Measurements from ENCODE around the gene LGALS13.

Gene LGALS13

DNA sequence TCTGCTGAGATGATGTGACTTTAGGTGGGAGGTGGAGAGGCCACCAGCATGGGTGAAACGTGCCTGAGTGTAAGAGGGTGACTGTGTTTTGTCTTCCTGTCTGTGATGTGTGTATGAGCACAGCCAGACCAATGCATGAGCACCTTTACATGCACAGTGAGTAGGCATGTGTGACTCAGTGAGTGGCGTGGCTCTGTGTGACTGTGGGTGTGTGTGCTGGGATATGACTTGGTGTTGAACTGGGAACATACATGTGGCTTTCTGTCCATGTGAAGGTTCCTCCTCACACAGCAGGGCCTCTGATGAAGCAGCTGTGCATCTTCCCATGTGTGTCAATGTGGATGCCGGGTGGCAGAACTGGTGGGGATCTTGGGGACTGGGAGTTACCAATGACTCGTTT lies 19.9 kb upstream of the LGALS13 start:
- FAIRE-seq (peak; percentile 90), DNase-seq (ENCODE audit: insufficient read length, low spot score) (no peak)
- TF ChIP-seq SPI1 (IDR thresholded peaks at IDR 0.05; ENCODE audit: low read depth, low read length) (no peak), POLR2A (IDR thresholded peaks at IDR 0.05; ENCODE audit: low read depth, low read length) (no peak), TAF1 (IDR thresholded peaks at IDR 0.05; ENCODE audit: low read depth, low read length) (no peak), POLR2AphosphoS5 (IDR thresholded peaks at IDR 0.05; ENCODE audit: low read depth, low read length) (no peak), POU2F2 (IDR thresholded peaks at IDR 0.05; ENCODE audit: low read depth, low read length) (no peak), PAX5 (IDR thresholded peaks at IDR 0.05; ENCODE audit: insufficient read depth, low read length, severe bottlenecking) (no peak)

DNA sequence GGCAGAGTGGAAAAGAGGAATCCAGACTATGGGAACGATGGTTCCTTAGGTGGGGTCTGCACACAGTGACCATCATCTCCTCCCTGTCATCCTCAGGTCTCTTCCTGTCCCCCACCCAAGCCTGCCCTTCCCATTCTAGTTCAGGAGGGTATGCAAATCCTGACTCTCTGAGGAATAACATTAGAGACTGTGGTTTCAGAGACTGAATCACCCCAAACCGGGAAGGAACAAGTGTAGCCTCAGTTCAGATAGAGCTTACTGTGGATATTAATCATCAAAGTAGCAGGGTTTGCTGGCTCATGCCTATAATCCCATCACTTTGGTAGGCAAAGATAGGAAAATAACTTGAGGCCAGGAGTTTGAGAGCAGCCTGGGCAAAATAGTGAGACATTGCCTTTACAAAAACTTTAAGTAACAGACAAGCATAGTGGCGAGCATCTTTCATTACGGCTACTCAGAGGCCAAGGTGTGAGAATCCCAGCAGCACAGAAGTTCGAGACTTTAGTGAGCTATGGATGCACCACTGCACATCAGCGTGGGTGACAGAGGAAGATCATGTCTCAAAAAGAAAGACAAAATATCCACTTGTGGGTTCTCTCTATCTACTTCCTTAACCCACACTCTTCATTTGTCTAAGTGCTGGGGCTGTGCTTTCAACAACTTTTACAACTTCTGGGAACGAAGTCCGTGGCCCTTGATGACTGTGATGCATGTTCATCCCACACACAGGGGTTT lies 19.3 kb upstream of the LGALS13 start:
- TF ChIP-seq TAF1 (IDR thresholded peaks at IDR 0.05; ENCODE audit: low read depth, low read length) (no peak), POU2F2 (IDR thresholded peaks at IDR 0.05; ENCODE audit: low read depth, low read length) (peak; percentile 83; the same call in 1 of the 2 replicates)
- FAIRE-seq (peak; percentile 58), DNase-seq (ENCODE audit: insufficient read length, low spot score) (no peak)

DNA sequence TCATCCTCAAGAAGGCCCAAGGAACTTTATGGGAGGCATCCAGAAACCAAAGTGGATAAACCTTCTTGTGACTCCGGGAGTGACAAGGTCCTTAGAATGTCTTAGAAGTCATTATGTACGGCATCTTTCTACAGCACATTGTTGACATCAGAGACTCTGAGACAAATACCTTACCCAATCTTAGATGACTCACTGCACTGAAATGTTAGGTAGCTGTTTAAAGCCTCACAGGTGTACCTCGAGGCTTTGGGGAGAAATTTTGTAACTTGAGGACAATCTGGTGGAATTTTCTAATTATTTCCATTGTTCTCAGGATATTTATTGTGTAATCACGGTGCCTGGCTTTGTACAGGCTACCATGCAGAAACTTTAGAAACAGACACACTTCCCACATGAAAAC lies 14.8 kb upstream of the LGALS13 start:
- no peak for DNase-seq (ENCODE audit: insufficient read length, low spot score)
- no peak for FAIRE-seq
- no peak for TF ChIP-seq PAX5 (IDR thresholded peaks at IDR 0.05; ENCODE audit: insufficient read depth, low read length, severe bottlenecking)
- no peak for TF ChIP-seq TAF1 (IDR thresholded peaks at IDR 0.05; ENCODE audit: low read depth, low read length)
- no peak for TF ChIP-seq SPI1 (IDR thresholded peaks at IDR 0.05; ENCODE audit: low read depth, low read length)
- no peak for TF ChIP-seq POU2F2 (IDR thresholded peaks at IDR 0.05; ENCODE audit: low read depth, low read length)
- no peak for TF ChIP-seq POLR2A (IDR thresholded peaks at IDR 0.05; ENCODE audit: low read depth, low read length)
- no peak for TF ChIP-seq POLR2AphosphoS5 (IDR thresholded peaks at IDR 0.05; ENCODE audit: low read depth, low read length)

DNA sequence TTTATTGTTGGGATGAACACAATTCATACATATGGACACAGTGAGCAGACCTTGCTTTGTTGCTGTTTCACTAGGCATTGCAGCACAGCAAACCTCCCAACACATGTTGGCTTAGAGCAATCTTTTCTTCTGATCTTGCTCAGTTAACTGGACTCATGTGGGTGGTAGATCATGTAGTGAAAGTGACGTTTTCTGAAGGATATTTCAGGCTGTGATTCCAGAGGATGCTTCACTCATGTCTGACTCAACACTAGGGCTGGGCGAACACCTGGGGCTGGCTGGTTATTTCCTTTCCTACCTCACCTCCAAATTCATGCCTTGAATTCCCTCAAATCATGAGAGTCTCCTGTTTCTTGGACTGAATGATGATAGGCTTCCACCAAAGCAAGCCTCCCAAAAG lies 14.3 kb upstream of the LGALS13 start:
- DNase-seq (ENCODE audit: insufficient read length, low spot score), result no peak
- no peak for FAIRE-seq
- TF ChIP-seq POLR2A (IDR thresholded peaks at IDR 0.05; ENCODE audit: low read depth, low read length) (no peak), POLR2AphosphoS5 (IDR thresholded peaks at IDR 0.05; ENCODE audit: low read depth, low read length) (no peak), POU2F2 (IDR thresholded peaks at IDR 0.05; ENCODE audit: low read depth, low read length) (no peak), SPI1 (IDR thresholded peaks at IDR 0.05; ENCODE audit: low read depth, low read length) (no peak), PAX5 (IDR thresholded peaks at IDR 0.05; ENCODE audit: insufficient read depth, low read length, severe bottlenecking) (no peak), TAF1 (IDR thresholded peaks at IDR 0.05; ENCODE audit: low read depth, low read length) (no peak)

DNA sequence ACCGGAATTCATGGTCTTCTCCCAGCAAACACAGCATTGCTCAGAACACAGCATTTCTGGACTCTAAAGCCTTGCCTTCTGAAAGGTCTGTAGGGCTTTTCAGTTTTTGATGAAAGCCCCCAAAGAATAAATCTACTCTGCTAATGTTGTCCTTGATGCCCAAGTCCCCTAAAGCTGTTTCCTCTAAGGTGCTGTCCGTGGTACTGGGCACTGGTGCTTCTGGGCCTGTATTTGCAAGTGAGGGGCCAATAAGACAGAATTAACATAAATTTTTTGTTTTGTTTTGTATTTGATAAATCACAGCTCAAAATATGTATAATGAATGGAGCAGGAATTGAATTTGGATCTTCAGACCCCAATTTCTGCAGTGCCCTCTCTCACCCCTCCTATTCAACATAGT lies 12.1 kb upstream of the LGALS13 start:
- FAIRE-seq (no peak), DNase-seq (ENCODE audit: insufficient read length, low spot score) (no peak)
- TF ChIP-seq POLR2A (IDR thresholded peaks at IDR 0.05; ENCODE audit: low read depth, low read length), result no peak
- TF ChIP-seq PAX5 (IDR thresholded peaks at IDR 0.05; ENCODE audit: insufficient read depth, low read length, severe bottlenecking), result no peak
- TF ChIP-seq TAF1 (IDR thresholded peaks at IDR 0.05; ENCODE audit: low read depth, low read length), result no peak
- TF ChIP-seq SPI1 (IDR thresholded peaks at IDR 0.05; ENCODE audit: low read depth, low read length), result no peak
- no peak for TF ChIP-seq POU2F2 (IDR thresholded peaks at IDR 0.05; ENCODE audit: low read depth, low read length)
- TF ChIP-seq POLR2AphosphoS5 (IDR thresholded peaks at IDR 0.05; ENCODE audit: low read depth, low read length), result no peak

DNA sequence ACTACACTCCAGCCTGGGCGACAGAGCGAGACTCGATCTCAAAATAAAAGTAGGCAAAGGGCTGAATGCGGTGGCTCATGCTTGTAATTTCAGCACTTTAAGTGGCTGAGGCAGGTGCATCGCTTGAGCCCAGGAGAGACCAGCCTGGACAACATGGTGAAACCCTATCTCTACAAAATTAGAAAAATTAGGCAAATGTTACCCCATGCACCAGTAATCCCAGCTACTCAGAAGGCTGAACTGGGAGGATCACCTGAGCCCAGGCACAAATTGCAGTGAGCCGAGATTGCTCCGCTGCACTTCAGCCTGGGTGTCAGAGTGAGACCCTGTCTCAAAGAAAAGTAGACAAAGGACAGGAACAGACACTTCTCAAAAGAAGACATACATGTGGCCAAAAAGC lies 9.9 kb upstream of the LGALS13 start:
- DNase-seq (ENCODE audit: insufficient read length, low spot score) (no peak), FAIRE-seq (no peak)
- TF ChIP-seq POLR2A (IDR thresholded peaks at IDR 0.05; ENCODE audit: low read depth, low read length), result no peak

DNA sequence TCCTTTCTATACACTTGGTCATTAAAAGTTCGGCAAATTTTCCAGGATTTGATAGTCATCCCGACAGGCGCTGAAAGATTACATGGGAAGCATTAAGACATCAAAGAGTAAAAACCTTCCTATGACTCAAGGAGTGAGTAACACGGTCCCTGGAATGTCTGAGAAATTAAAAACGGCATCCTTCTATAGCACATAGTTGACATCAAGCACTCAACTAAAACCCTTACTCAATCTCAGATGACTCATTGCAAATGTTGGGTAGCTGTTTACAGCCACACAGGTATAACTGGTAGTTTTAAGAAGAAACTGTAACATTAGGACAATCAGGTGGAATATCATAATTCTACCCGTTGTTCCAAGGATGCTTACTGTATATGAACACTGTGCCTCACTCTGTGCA lies 6.4 kb upstream of the LGALS13 start:
- no peak for TF ChIP-seq TAF1 (IDR thresholded peaks at IDR 0.05; ENCODE audit: low read depth, low read length)
- TF ChIP-seq PAX5 (IDR thresholded peaks at IDR 0.05; ENCODE audit: insufficient read depth, low read length, severe bottlenecking), result no peak
- TF ChIP-seq POU2F2 (IDR thresholded peaks at IDR 0.05; ENCODE audit: low read depth, low read length), result no peak
- no peak for TF ChIP-seq POLR2A (IDR thresholded peaks at IDR 0.05; ENCODE audit: low read depth, low read length)
- no peak for TF ChIP-seq SPI1 (IDR thresholded peaks at IDR 0.05; ENCODE audit: low read depth, low read length)
- TF ChIP-seq POLR2AphosphoS5 (IDR thresholded peaks at IDR 0.05; ENCODE audit: low read depth, low read length), result no peak
- no peak for DNase-seq (ENCODE audit: insufficient read length, low spot score)
- no peak for FAIRE-seq

DNA sequence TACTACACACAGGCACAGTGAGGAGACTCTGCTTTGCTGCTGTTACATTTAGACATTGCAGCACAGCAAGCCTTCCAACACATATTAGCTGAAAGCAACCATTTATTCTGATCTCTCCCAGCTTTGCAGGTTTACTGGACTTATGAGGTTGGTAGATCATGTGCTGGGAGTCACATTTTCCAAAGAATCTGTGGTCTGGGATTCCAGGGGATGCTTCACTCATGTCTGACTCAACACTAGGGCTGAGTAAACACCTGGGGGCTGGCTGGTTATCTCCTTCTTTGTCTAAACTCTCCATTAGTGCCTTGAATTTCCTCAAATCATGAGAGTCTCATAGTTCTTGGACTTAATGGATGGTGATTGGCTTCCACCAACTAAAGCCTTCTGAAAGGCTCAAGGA lies 5.4 kb upstream of the LGALS13 start:
- FAIRE-seq (peak; percentile 23), DNase-seq (ENCODE audit: insufficient read length, low spot score) (no peak)
- TF ChIP-seq SPI1 (IDR thresholded peaks at IDR 0.05; ENCODE audit: low read depth, low read length) (no peak), TAF1 (IDR thresholded peaks at IDR 0.05; ENCODE audit: low read depth, low read length) (no peak), POLR2AphosphoS5 (IDR thresholded peaks at IDR 0.05; ENCODE audit: low read depth, low read length) (no peak), POLR2A (IDR thresholded peaks at IDR 0.05; ENCODE audit: low read depth, low read length) (no peak), POU2F2 (IDR thresholded peaks at IDR 0.05; ENCODE audit: low read depth, low read length) (no peak), PAX5 (IDR thresholded peaks at IDR 0.05; ENCODE audit: insufficient read depth, low read length, severe bottlenecking) (no peak)

DNA sequence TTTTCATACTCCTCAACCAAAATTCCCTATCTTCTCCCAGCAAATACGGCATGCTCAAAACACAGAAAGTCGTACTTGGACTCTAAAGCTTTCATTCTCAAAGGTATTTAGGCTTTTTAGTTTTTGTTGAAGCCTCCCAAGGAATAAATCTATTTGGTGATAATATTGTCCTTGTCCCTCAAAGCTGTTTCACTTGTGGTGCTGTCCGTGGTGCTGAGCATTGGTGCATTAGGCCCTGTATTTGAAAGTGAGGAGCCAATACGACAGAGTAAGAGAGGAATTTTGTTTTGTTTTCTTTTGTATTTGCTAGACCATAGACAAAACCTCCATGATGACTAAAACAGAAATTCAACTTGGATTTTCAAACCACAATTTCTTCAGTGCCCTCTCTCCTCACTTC lies 3.2 kb upstream of the LGALS13 start:
- DNase-seq (ENCODE audit: insufficient read length, low spot score), result no peak
- TF ChIP-seq SPI1 (IDR thresholded peaks at IDR 0.05; ENCODE audit: low read depth, low read length) (no peak), POLR2AphosphoS5 (IDR thresholded peaks at IDR 0.05; ENCODE audit: low read depth, low read length) (no peak)
- no peak for FAIRE-seq

DNA sequence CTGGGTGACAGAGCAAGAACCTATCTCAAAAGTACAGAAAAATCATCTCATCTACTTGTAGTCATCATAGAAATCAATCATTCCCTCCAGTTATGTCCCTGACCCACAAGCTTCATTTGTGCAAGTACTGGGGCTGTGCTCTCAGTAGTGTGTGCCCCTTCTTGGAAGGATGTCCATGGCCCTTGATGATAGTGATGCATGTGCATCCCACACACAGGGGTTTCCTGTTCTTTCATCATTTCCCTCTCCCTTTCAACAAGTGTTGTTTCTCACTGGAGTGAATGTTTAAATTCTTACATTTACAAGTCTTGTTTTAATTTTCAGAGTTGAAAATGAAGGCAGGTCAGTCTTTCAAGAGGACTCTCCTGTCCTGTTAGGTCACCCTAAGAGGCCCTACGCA lies 1.5 kb downstream of the LGALS13 start:
- TF ChIP-seq SPI1 (IDR thresholded peaks at IDR 0.05; ENCODE audit: low read depth, low read length) (no peak), TAF1 (IDR thresholded peaks at IDR 0.05; ENCODE audit: low read depth, low read length) (no peak), PAX5 (IDR thresholded peaks at IDR 0.05; ENCODE audit: insufficient read depth, low read length, severe bottlenecking) (no peak), POLR2AphosphoS5 (IDR thresholded peaks at IDR 0.05; ENCODE audit: low read depth, low read length) (no peak), POU2F2 (IDR thresholded peaks at IDR 0.05; ENCODE audit: low read depth, low read length) (no peak), POLR2A (IDR thresholded peaks at IDR 0.05; ENCODE audit: low read depth, low read length) (no peak)
- no peak for FAIRE-seq
- DNase-seq (ENCODE audit: insufficient read length, low spot score), result no peak

Measured in GM12891 (cell line).